ENCODE measurements around the gene FN3K.

DNA sequence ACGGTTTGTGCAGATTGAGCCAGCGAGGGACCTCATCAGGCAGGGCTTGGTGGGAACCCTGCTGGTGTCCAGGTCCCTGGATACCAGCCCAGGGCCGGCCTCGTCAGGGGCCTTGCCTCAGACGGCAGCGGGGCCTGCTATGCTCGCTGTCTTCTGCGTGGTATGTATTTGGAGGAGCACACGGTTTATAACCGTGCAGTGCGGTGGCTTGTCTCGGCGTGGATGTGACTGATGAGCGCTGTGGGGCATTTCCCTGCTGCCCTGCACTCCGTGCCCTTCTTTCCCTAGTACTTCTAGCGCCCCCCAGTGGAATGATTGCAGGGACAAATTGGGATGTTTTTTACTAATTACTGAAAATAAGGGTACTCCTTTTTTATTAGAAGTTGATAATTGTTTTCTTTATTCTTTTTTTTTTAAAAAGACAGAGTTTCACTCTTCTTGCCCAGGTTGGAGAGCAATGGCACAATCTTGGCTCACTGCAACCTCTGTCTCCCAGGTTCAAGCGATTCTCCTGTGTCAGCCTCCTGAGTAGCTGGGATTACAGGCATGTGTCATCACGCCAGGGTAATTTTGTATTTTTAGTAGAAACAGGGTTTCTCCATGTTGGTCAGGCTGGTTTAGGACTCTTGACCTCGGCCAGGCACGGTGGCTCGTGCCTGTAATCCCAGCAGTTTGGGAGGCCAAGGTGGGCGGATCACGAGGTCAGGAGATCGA lies 31.8 kb downstream of the FN3K start:
- TF ChIP-seq POLR2AphosphoS5 (IDR thresholded peaks at IDR 0.05; ENCODE audit: low read depth, low read length) (no peak), POLR2A (IDR thresholded peaks at IDR 0.05; ENCODE audit: control extremely low read depth in 1 of 2, low read depth in 2 of 2, low read length in 2 of 2) (no peak), RAD21 (IDR thresholded peaks at IDR 0.05 in 1 of 2, conservative IDR thresholded peaks at IDR 0.05 in 1 of 2; ENCODE audit: low read depth in 2 of 2, low read length in 2 of 2) (peak; percentile 78 to 83), EP300 (IDR thresholded peaks at IDR 0.05; ENCODE audit: borderline replicate concordance in 1 of 2, low read depth in 2 of 2, low read length in 2 of 2) (no peak), GABPA (IDR thresholded peaks at IDR 0.05; ENCODE audit: borderline replicate concordance, insufficient read depth, low read length) (no peak), SP1 (IDR thresholded peaks at IDR 0.05; ENCODE audit: low read depth, low read length) (no peak), HDAC6 (IDR thresholded peaks at IDR 0.05; ENCODE audit: low read depth, low read length) (no peak), SIN3A (conservative IDR thresholded peaks at IDR 0.05 in 1 of 2, IDR thresholded peaks at IDR 0.05 in 1 of 2; ENCODE audit: low read depth in 1 of 2, low read length in 2 of 2) (no peak), CHD1 (IDR thresholded peaks at IDR 0.05; ENCODE audit: low read depth, low read length) (no peak)
- TF ChIP-seq, protein P1, sequence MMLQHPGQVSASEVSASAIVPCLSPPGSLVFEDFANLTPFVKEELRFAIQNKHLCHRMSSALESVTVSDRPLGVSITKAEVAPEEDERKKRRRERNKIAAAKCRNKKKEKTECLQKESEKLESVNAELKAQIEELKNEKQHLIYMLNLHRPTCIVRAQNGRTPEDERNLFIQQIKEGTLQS (IDR thresholded peaks at IDR 0.05; ENCODE audit: insufficient read depth, low read depth, low read length) = no peak
- TF ChIP-seq, protein P2, sequence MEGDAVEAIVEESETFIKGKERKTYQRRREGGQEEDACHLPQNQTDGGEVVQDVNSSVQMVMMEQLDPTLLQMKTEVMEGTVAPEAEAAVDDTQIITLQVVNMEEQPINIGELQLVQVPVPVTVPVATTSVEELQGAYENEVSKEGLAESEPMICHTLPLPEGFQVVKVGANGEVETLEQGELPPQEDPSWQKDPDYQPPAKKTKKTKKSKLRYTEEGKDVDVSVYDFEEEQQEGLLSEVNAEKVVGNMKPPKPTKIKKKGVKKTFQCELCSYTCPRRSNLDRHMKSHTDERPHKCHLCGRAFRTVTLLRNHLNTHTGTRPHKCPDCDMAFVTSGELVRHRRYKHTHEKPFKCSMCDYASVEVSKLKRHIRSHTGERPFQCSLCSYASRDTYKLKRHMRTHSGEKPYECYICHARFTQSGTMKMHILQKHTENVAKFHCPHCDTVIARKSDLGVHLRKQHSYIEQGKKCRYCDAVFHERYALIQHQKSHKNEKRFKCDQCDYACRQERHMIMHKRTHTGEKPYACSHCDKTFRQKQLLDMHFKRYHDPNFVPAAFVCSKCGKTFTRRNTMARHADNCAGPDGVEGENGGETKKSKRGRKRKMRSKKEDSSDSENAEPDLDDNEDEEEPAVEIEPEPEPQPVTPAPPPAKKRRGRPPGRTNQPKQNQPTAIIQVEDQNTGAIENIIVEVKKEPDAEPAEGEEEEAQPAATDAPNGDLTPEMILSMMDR (IDR thresholded peaks at IDR 0.05; ENCODE audit: control extremely low read depth in 1 of 3, insufficient read depth in 1 of 3, low read depth in 1 of 3, low read length in 3 of 3) = peak; percentile 56 to 71 (median 68)

Data from H1 (cell line).